PC-3 (cell line): ENCODE results near the gene NEU2. TPM values are rescaled to one million over a fixed set of nuclear protein-coding genes. Genes with fewer than 3 reads are reported as not detected.

ENCODE experiments used
- ATAC-seq: fragments of 200-7000 bp; cut with Tn5 transposase; 2 replicates; pipeline ENCODE4 v1.9.1; 2020; ENCODE audit warnings: mild to moderate bottlenecking, moderate library complexity
- BruUV-seq: library from RNA; stranded (reverse); fragments of 400-500 nt; replicated peaks from 2 replicates; lab custom pipeline; 2021; lab: Mats Ljungman, UMichigan
- CTCF ChIA-PET: fragments of 300-600 bp; sonication (Branson Sonifier 250); formaldehyde crosslinking; loops from one replicate; lab custom pipeline; 2022; ENCODE audit warnings: antibody characterized with exemption; lab: Charles Lee
- POLR2A ChIA-PET: fragments of 300-600 bp; sonication (Branson Sonifier 250); formaldehyde crosslinking; loops from one replicate; lab custom pipeline; 2022; ENCODE audit warnings: antibody characterized with exemption; ENCODE audit not compliant: unreplicated experiment; lab: Charles Lee
- DNase-seq: peaks from one replicate; pipeline ENCODE4 v3.0.0-alpha.2; 2015
- H2AFZ ChIP-seq: fragments of 300-600 bp; sonication (generic); 2 replicates; pipeline ENCODE4 v1.6.0; 2016; ENCODE audit warnings: antibody characterized with exemption, low read length
- H3F3A ChIP-seq: fragments of 300-600 bp; sonication (generic); one replicate; pipeline ENCODE4 v1.6.0; 2017; ENCODE audit warnings: antibody characterized with exemption, low read length, control low read depth, mild to moderate bottlenecking; ENCODE audit not compliant: unreplicated experiment
- H3K27ac ChIP-seq: fragments of 300-600 bp; sonication (generic); 2 replicates; pipeline ENCODE4 v1.5.1; 2016; ENCODE audit warnings: mild to moderate bottlenecking, low read length
- H3K27me3 ChIP-seq: fragments of 300-600 bp; sonication (generic); 2 replicates; pipeline ENCODE4 v1.6.1; 2016; ENCODE audit warnings: low read length, mixed read lengths
- H3K36me3 ChIP-seq: fragments of 300-600 bp; sonication (generic); 2 replicates; pipeline ENCODE4 v1.6.1; 2016; ENCODE audit warnings: low read depth, mixed run types, low read length, mixed read lengths
- H3K4me1 ChIP-seq: fragments of 300-600 bp; sonication (generic); 2 replicates; pipeline ENCODE4 v1.5.1; 2016; ENCODE audit warnings: low read length; ENCODE audit not compliant: insufficient read depth
- H3K4me2 ChIP-seq: fragments of 300-600 bp; sonication (generic); 2 replicates; pipeline ENCODE4 v1.6.0; 2016; ENCODE audit warnings: low read length
- H3K4me3 ChIP-seq: fragments of 300-600 bp; sonication (generic); 2 replicates; pipeline ENCODE4 v1.5.1; 2016; ENCODE audit warnings: mild to moderate bottlenecking, low read length, mixed read lengths
- H3K79me2 ChIP-seq: fragments of 300-600 bp; sonication (generic); 2 replicates; pipeline ENCODE4 v1.6.1; 2017; ENCODE audit warnings: low read length, mixed read lengths
- H3K9ac ChIP-seq: fragments of 300-600 bp; sonication (generic); 2 replicates; pipeline ENCODE4 v1.6.0; 2016; ENCODE audit warnings: mild to moderate bottlenecking, low read length
- H3K9me2 ChIP-seq: fragments of 300-600 bp; sonication (generic); replicated peaks from 2 replicates; pipeline ENCODE4 v1.6.1; 2016; ENCODE audit warnings: mixed run types, low read length, mixed read lengths
- H3K9me3 ChIP-seq: fragments of 300-600 bp; sonication (generic); 2 replicates; pipeline ENCODE4 v1.6.1; 2016; ENCODE audit warnings: low read length, mixed read lengths
- H4K20me1 ChIP-seq: fragments of 300-600 bp; sonication (generic); 2 replicates; pipeline ENCODE4 v1.6.1; 2016; ENCODE audit warnings: low read length, mixed read lengths
- EZH2 ChIP-seq: fragments of 300-600 bp; sonication (generic); IDR thresholded peaks from one replicate; pipeline ENCODE4 v1.6.1; 2017; ENCODE audit warnings: antibody characterized with exemption, mild to moderate bottlenecking, low read length; ENCODE audit not compliant: unreplicated experiment
- EZH2phosphoT487 ChIP-seq: fragments of 300-600 bp; sonication (generic); IDR thresholded peaks from 2 replicates; pipeline ENCODE4 v1.6.1; 2018; ENCODE audit warnings: mild to moderate bottlenecking, antibody characterized with exemption, low read length, borderline replicate concordance
- intact Hi-C: fragments of 100-400 bp; cut with micrococcal nuclease; formaldehyde crosslinking; loops from 2 replicates; pipeline ENCODE4 v1.9.0; 2023
- total RNA-seq: library from RNA; depleted of rRNA; stranded (reverse); fragments of >200 nt; gene quantifications from 2 replicates; pipeline ENCODE4 v1.2.3, GENCODE V29; 2014
- TF ChIP-seq, protein P1 (sequence below): fragments of 300-600 bp; sonication (generic); conservative IDR thresholded peaks from 2 replicates; pipeline ENCODE4 v1.5.1; 2017; ENCODE audit warnings: antibody characterized with exemption, low read depth, mild to moderate bottlenecking, low read length

The NEU2 gene
- total RNA-seq, 1 experiment from 2014 or later = 4.5 TPM

DNA sequence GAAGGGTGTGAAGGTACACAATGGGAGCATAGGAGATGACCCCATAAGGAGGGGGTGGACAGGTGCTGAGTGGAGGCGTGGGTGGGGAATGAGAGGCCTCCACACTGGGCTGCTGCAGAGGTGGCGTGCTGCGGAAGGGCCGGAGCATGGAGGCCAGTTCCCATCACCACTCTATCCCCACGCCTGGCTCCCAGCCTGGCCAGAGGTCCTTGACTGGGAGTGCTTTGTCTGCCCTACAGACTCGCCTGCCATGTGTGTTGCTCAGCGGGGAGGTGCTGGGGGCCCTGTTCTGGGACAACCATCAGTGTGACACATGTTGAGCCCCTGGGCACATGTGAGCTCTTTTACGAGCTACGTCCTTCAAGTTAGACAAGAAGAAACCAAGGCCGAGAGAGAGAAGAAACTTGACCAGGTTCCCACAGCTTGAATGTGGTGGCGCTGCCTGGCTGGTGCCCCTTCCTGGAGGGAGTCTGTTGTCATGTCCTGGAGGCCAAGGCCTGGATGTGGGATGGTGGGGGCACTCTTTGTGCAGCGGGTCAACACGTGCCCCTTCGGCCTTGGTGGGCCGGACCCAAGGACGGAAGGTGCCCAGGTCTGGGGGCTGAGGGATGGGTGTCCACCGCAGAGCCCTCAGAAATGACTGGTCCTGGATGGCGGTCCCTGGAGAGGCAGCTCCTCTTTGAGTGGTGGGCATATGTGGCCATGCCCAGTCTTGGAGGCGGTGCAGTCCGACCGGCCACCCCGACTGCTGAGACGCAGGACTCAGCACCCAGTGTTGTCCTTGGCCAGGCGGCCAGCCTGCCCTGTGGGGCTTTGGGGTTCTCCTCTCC, 26.5 kb downstream of the NEU2 start:
- Histone ChIP-seq H4K20me1 (no peaks in the 10 kb centered on the region), H3K4me3 (no peak overlapping the region), H3K4me1 (peaks cover 3% of the 10 kb centered on the region; the same call in 1 of the 2 replicates), H2AFZ (no peak overlapping the region), H3K9me2 (no peaks in the 10 kb centered on the region), H3K36me3 (peaks cover under 1% of the 10 kb centered on the region; the same call in 1 of the 2 replicates), H3K27ac (no peak overlapping the region), H3K9ac (no peak overlapping the region), H3K4me2 (no peak overlapping the region), H3K27me3 (no peaks in the 10 kb centered on the region), H3K9me3 (no peaks in the 10 kb centered on the region), H3F3A (no peaks in the 10 kb centered on the region), H3K79me2 (no peaks in the 10 kb centered on the region)
- DNase-seq (no peak), ATAC-seq (no peak)
- ChIA-PET POLR2A (no interaction called here), CTCF (no interaction called here)
- TF ChIP-seq, protein P1, sequence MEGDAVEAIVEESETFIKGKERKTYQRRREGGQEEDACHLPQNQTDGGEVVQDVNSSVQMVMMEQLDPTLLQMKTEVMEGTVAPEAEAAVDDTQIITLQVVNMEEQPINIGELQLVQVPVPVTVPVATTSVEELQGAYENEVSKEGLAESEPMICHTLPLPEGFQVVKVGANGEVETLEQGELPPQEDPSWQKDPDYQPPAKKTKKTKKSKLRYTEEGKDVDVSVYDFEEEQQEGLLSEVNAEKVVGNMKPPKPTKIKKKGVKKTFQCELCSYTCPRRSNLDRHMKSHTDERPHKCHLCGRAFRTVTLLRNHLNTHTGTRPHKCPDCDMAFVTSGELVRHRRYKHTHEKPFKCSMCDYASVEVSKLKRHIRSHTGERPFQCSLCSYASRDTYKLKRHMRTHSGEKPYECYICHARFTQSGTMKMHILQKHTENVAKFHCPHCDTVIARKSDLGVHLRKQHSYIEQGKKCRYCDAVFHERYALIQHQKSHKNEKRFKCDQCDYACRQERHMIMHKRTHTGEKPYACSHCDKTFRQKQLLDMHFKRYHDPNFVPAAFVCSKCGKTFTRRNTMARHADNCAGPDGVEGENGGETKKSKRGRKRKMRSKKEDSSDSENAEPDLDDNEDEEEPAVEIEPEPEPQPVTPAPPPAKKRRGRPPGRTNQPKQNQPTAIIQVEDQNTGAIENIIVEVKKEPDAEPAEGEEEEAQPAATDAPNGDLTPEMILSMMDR = no peak
- TF ChIP-seq EZH2phosphoT487 = no peak
- TF ChIP-seq EZH2 = no peak
- no TSS peak for BruUV-seq
- intact Hi-C loops = loop anchor here (10.0 kb wide), 1 partner anchor 184 kb away; the partner anchor contains the start of gene SNORC

DNA sequence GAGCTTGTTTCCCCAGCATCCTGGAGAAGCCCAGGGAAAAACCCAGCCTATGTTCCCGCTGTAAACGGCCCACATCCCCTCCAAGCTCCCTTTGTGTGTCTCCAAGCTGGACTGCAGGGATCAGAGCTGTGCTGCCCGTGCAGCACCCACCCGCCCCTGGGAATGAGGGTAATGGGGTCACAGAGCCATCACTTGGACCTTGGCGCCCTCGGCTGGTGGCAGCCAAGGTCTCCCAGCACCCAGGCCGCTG, 27.0 kb downstream of the NEU2 start:
- Histone ChIP-seq H3K27me3 (no peaks in the 10 kb centered on the region), H3F3A (no peaks in the 10 kb centered on the region), H3K4me1 (no peaks in the 10 kb centered on the region), H3K79me2 (no peaks in the 10 kb centered on the region), H3K9me2 (no peaks in the 10 kb centered on the region), H3K27ac (no peak overlapping the region), H3K36me3 (no peaks in the 10 kb centered on the region), H3K4me2 (no peak overlapping the region), H4K20me1 (no peaks in the 10 kb centered on the region), H3K4me3 (no peak overlapping the region), H3K9me3 (no peaks in the 10 kb centered on the region), H3K9ac (no peak overlapping the region), H2AFZ (no peak overlapping the region)
- TF ChIP-seq, protein P1 = 0 out of 2 replicates have a peak, but pooled peaks have one; percentile 15
- no peak for TF ChIP-seq EZH2phosphoT487
- no peak for TF ChIP-seq EZH2
- ChIA-PET CTCF (no interaction called here), POLR2A (no interaction called here)
- ATAC-seq (no peak), DNase-seq (no peak)
- BruUV-seq = no TSS peak
- intact Hi-C loops = loop anchor here (10.0 kb wide), 1 partner anchor 185 kb away; the partner anchor contains the start of gene SNORC

DNA sequence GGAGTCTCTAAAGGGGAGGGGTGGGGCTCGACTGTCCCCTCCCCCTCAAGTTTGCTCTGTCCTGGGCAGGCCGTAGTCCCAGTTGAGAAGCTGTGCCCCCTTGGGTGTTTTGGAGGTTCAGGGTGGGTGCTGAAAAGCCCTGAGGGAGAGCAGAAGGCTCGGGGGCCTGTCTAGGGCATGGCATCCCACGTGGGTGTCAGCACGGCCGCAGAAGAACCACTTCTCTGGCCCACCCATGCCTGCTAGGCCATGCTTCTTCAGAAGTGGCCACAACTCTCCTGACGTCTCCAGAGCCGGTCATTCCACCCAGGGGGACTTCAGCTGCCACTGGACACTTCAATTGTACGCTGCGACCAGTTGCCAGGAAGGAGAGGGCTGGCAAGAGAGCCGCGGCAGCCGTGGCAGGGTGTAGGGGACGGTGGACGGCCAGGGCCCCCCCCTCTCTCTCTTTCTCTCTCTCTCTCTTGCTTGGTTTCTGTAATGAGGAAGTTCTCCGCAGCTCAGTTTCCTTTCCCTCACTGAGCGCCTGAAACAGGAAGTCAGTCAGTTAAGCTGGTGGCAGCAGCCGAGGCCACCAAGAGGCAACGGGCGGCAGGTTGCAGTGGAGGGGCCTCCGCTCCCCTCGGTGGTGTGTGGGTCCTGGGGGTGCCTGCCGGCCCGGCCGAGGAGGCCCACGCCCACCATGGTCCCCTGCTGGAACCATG, 27.5 kb downstream of the NEU2 start, which contains the start of gene INPP5D:
Gene INPP5D, plus strand, starts transcription at position 546 of the 704 bp plus-strand sequence. Its CDS starts 137 bp downstream, at position 683.
- Histone ChIP-seq H3F3A (no peaks in the 10 kb centered on the region), H3K4me1 (no peaks in the 10 kb centered on the region), H3K9ac (no peak within 1 kb of the TSS), H4K20me1 (no peaks in the 10 kb centered on the region), H3K4me3 (no peak within 1 kb of the TSS), H3K27ac (no peak within 1 kb of the TSS), H3K9me3 (no peaks in the 10 kb centered on the region), H2AFZ (no peak within 1 kb of the TSS), H3K27me3 (no peaks in the 10 kb centered on the region), H3K79me2 (no peaks in the 10 kb centered on the region), H3K4me2 (no peak within 1 kb of the TSS), H3K9me2 (no peaks in the 10 kb centered on the region), H3K36me3 (no peaks in the 10 kb centered on the region)
- ChIA-PET CTCF (no interaction called here), POLR2A (no interaction called here)
- TF ChIP-seq EZH2 (no peak), EZH2phosphoT487 (no peak)
- TF ChIP-seq, protein P1 = no peak
- DNase-seq (no peak), ATAC-seq (no peak)
- intact Hi-C loops = loop anchor here (10.0 kb wide), 1 partner anchor 185 kb away; the partner anchor contains the start of gene SNORC
- no TSS peak for BruUV-seq
